HepG2 (cell line): ENCODE data around the gene ALPI. TPM values are rescaled to one million over a fixed set of nuclear protein-coding genes. Genes with fewer than 3 reads are reported as not detected.

Source experiments
- ATAC-seq: fragments of 200-7000 bp; cut with Tn5 transposase; 3 replicates; pipeline ENCODE4 v1.9.1; 2020; ENCODE audit warnings: mild to moderate bottlenecking, moderate library complexity
- BruUV-seq: library from RNA; stranded (reverse); fragments of 400-500 nt; replicated peaks from 2 replicates; lab custom pipeline; 2021; lab: Mats Ljungman, UMichigan
- CTCF ChIA-PET: fragments of 300-600 bp; formaldehyde crosslinking; extraction: SDS; loops from one replicate; lab custom pipeline; 2021; ENCODE audit warnings: low total read pairs, inconsistent platforms, low intra/inter-chr PET ratio; lab: Yijun Ruan, JAX
- POLR2A ChIA-PET: fragments of 350-600 bp; sonication (Branson Sonifier 250); formaldehyde crosslinking; loops from one replicate; lab custom pipeline; 2020; ENCODE audit warnings: antibody characterized with exemption, inconsistent platforms; lab: Yijun Ruan, JAX
- DNase-seq: peaks from one replicate; pipeline ENCODE4 v3.0.0-alpha.2; 2015; ENCODE audit warnings: low spot score
- FAIRE-seq: peaks from 3 replicates; lab custom pipeline; 2011; peaks lifted over from hg19 to GRCh38; lab: Jason Lieb, UNC
- H2AFZ ChIP-seq: one replicate; pipeline ENCODE4 v1.6.1; 2011; ENCODE audit warnings: low read length, inconsistent platforms
- H3K27ac ChIP-seq: fragments of 300-600 bp; 3 replicates; pipeline ENCODE4 v1.8.0; 2011; ENCODE audit warnings: mixed run types, mild to moderate bottlenecking, mixed read lengths, low read length, inconsistent platforms; ENCODE audit not compliant: insufficient read depth; ENCODE audit errors: extremely low read length
- H3K27me3 ChIP-seq, 2 experiments: fragments of 200-600 bp in 1 of 2; 2 replicates in 1 of 2; 3 replicates in 1 of 2; pipeline versions ENCODE4 v1.6.0 to v1.8.0; 2011; ENCODE audit warnings: low read length in 2 of 2, mild to moderate bottlenecking in 2 of 2, moderate library complexity in 2 of 2, inconsistent platforms in 1 of 2; ENCODE audit not compliant: insufficient read depth in 2 of 2, control insufficient read depth in 1 of 2
- H3K36me3 ChIP-seq, 2 experiments: fragments of 200-600 bp in 1 of 2; replicated peaks in 1 of 2; 2 replicates in 1 of 2; 3 replicates in 1 of 2; pipeline versions ENCODE4 v1.5.1 to v1.8.0; 2011; ENCODE audit warnings: low read length in 2 of 2, inconsistent platforms in 1 of 2; ENCODE audit not compliant: insufficient read depth in 2 of 2, control insufficient read depth in 1 of 2
- H3K4me1 ChIP-seq: 2 replicates; pipeline ENCODE4 v1.5.1; 2012; ENCODE audit warnings: low read length, inconsistent platforms; ENCODE audit not compliant: insufficient read depth
- H3K4me2 ChIP-seq: 2 replicates; pipeline ENCODE4 v1.6.0; 2011; ENCODE audit warnings: low read depth, low read length, inconsistent platforms
- H3K4me3 ChIP-seq, 3 experiments: fragments of 200-600 bp in 1 of 3; sonication (generic), shearing (Covaris generic) in 1 of 3; replicated peaks in 1 of 3; 2 replicates each; pipeline ENCODE4 v1.5.1; 2011 to 2016; ENCODE audit warnings: low read length in 3 of 3, inconsistent platforms in 2 of 3, low read depth in 2 of 3, mild to moderate bottlenecking in 2 of 3, control low read depth in 1 of 3, mixed read lengths in 1 of 3; ENCODE audit not compliant: insufficient read depth in 1 of 3
- H3K79me2 ChIP-seq: one replicate; pipeline ENCODE4 v1.6.1; 2011; ENCODE audit warnings: low read length, inconsistent platforms; ENCODE audit not compliant: insufficient read depth
- H3K9ac ChIP-seq: 2 replicates; pipeline ENCODE4 v1.6.0; 2011; ENCODE audit warnings: mild to moderate bottlenecking, low read depth, low read length, inconsistent platforms; ENCODE audit not compliant: insufficient read depth
- H3K9me3 ChIP-seq: 2 replicates; pipeline ENCODE4 v1.5.1; 2012; ENCODE audit warnings: mild to moderate bottlenecking, low read length
- H4K20me1 ChIP-seq: 2 replicates; pipeline ENCODE4 v1.6.0; 2011; ENCODE audit warnings: inconsistent platforms, mild to moderate bottlenecking, low read length, moderate library complexity; ENCODE audit not compliant: insufficient read depth
- AGO1 ChIP-seq: fragments of 200-400 bp; formaldehyde crosslinking; IDR thresholded peaks from 2 replicates; pipeline ENCODE4 v1.6.1; 2017; ENCODE audit warnings: mild to moderate bottlenecking, low read depth, low read length, moderate library complexity; ENCODE audit not compliant: poor library complexity, severe bottlenecking
- ARNT ChIP-seq: fragments of 450-650 bp; IDR thresholded peaks from 2 replicates; pipeline ENCODE4 v1.6.1; 2017
- MEIS2 ChIP-seq: sonication (generic); formaldehyde crosslinking; IDR thresholded peaks from 2 replicates; pipeline ENCODE4 v1.9.0; 2021; ENCODE audit warnings: mild to moderate bottlenecking, missing genetic modification reagents
- TBL1XR1 ChIP-seq: fragments of 150-350 bp; IDR thresholded peaks from 2 replicates; pipeline ENCODE4 v1.6.1; 2014; ENCODE audit warnings: borderline replicate concordance, low read length; ENCODE audit not compliant: partially characterized antibody
- ZNF407 ChIP-seq: sonication (generic); formaldehyde crosslinking; IDR thresholded peaks from one replicate; pipeline ENCODE4 v1.5.1; 2020; ENCODE audit warnings: mild to moderate bottlenecking, missing genetic modification reagents; ENCODE audit errors: not compliant biosample characterization
- ZNF713 ChIP-seq: sonication (generic); formaldehyde crosslinking; IDR thresholded peaks from 2 replicates; pipeline ENCODE4 v1.4.0; 2020; ENCODE audit warnings: mild to moderate bottlenecking, missing genetic modification reagents
- ZNF883 ChIP-seq: sonication (generic); formaldehyde crosslinking; IDR thresholded peaks from 2 replicates; pipeline ENCODE4 v1.5.1; 2020; ENCODE audit warnings: mild to moderate bottlenecking, missing genetic modification reagents; ENCODE audit errors: not compliant biosample characterization
- ZSCAN12 ChIP-seq: sonication (generic); formaldehyde crosslinking; IDR thresholded peaks from 2 replicates; pipeline ENCODE4 v1.9.0; 2021; ENCODE audit warnings: mild to moderate bottlenecking, missing genetic modification reagents
- WGBS: methylation state at CpG from one replicate; pipeline ENCODE4 v1.1.6; 2017; ENCODE audit warnings: low lambda C conversion rate; 5-methylcytosine and 5-hydroxymethylcytosine counted together
- in situ Hi-C: cut with HindIII; loops from 2 replicates; pipeline ENCODE4 v1.10.0; 2017; ENCODE audit warnings: low pct_unique_long_range_greater_than_20kb; ENCODE audit not compliant: extremely low pct_ligation_motif_present
- intact Hi-C: fragments of 100-400 bp; cut with micrococcal nuclease; formaldehyde crosslinking; loops from one replicate; pipeline ENCODE4 v1.10.0; 2022; ENCODE audit not compliant: unreplicated experiment
- polyA plus RNA-seq, 8 experiments: library from polyadenylated mRNA; depleted of rRNA in 3 of 8; stranded (reverse) in 7 of 8; unstranded in 1 of 8; fragments of >200 nt; fragmentation: Illumina TruSeq in 4 of 8; extraction: Trizol in 4 of 8; gene quantifications; 2 replicates each; pipeline versions ENCODE4 v1.2.1 to v1.2.3, GENCODE V29; 2011 to 2016; ENCODE audit warnings: low read depth in 4 of 8, missing spikeins in 1 of 8, mixed read lengths in 1 of 8; ENCODE audit not compliant: insufficient read depth in 1 of 8
- total RNA-seq, 5 experiments: library from RNA; depleted of rRNA; stranded (reverse); fragments of >200 nt; fragmentation: Illumina TruSeq; extraction: Trizol; gene quantifications; 2 replicates each; pipeline ENCODE4 v1.2.3, GENCODE V29; 2016; ENCODE audit warnings: low read depth in 1 of 5

Gene ALPI
- total and polyA plus RNA-seq, 2 of the 13 experiments (the other 11 are each of a cell fraction or from before 2014, with no cell fraction given): not detected

GRCh38 chr2:232492963-232493700 lies 37.2 kb downstream of the ALPI start:
- Histone ChIP-seq H3K4me2 (no peak overlapping the region), H3K79me2 (no peaks in the 10 kb centered on the region), H3K4me1 (no peaks in the 10 kb centered on the region), H3K9ac (no peak overlapping the region), H3K4me3 (no peak overlapping the region), H3K27ac (no peak overlapping the region), H3K9me3 (no peaks in the 10 kb centered on the region), H2AFZ (no peak overlapping the region), H3K36me3 (no peaks in the 10 kb centered on the region), H3K27me3 (peaks cover 23 to 93% of the 10 kb centered on the region in 2 experiments), H4K20me1 (no peaks in the 10 kb centered on the region)
- 8% methylated on average over 12 of the region's 24 CpGs for WGBS
- no peak for FAIRE-seq
- intact Hi-C loops: no loop called here
- ChIA-PET POLR2A (no interaction called here), CTCF (no interaction called here)
- in situ Hi-C loops: no loop called here
- no peak for DNase-seq
- no peak for ATAC-seq
- TF ChIP-seq AGO1: no peak
- no peak for TF ChIP-seq ZNF883 (CRISPR knock-in tag)
- no peak for TF ChIP-seq MEIS2 (CRISPR knock-in tag)
- BruUV-seq: no TSS peak

GRCh38 chr2:232493701-232494474 lies 37.9 kb downstream of the ALPI start:
- peaks cover 26 to 92% of the 10 kb centered on the region in 2 experiments for H3K27me3 ChIP-seq
- no peaks in the 10 kb centered on the region for H3K36me3 ChIP-seq
- WGBS: 9% methylated on average over 10 of the region's 10 CpGs
- ChIA-PET POLR2A (no interaction called here), CTCF (no interaction called here)
- ATAC-seq (no peak), DNase-seq (no peak), FAIRE-seq (no peak)
- H3K4me3 ChIP-seq: no peak overlapping the region
- BruUV-seq: no TSS peak
- in situ Hi-C loops: no loop called here
- H2AFZ ChIP-seq: no peak overlapping the region
- no peak overlapping the region for H3K27ac ChIP-seq
- no peak overlapping the region for H3K4me2 ChIP-seq
- intact Hi-C loops: no loop called here
- no peaks in the 10 kb centered on the region for H3K79me2 ChIP-seq
- no peaks in the 10 kb centered on the region for H3K4me1 ChIP-seq
- H4K20me1 ChIP-seq: no peaks in the 10 kb centered on the region
- H3K9ac ChIP-seq: no peak overlapping the region
- no peaks in the 10 kb centered on the region for H3K9me3 ChIP-seq
- TF ChIP-seq ZNF407 (CRISPR knock-in tag) (no peak), ZNF713 (no peak), ARNT (no peak), ZSCAN12 (CRISPR knock-in tag) (no peak), TBL1XR1 (no peak)
